NK-92 (cell line): ENCODE results near the gene TMEM167A.

Experiments used
- DNase-seq: peaks from one replicate; lab custom pipeline; 2025; ENCODE audit not compliant: unreplicated experiment; lab: John Stamatoyannopoulos, UW

Gene TMEM167A, protein sequence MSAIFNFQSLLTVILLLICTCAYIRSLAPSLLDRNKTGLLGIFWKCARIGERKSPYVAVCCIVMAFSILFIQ

DNA sequence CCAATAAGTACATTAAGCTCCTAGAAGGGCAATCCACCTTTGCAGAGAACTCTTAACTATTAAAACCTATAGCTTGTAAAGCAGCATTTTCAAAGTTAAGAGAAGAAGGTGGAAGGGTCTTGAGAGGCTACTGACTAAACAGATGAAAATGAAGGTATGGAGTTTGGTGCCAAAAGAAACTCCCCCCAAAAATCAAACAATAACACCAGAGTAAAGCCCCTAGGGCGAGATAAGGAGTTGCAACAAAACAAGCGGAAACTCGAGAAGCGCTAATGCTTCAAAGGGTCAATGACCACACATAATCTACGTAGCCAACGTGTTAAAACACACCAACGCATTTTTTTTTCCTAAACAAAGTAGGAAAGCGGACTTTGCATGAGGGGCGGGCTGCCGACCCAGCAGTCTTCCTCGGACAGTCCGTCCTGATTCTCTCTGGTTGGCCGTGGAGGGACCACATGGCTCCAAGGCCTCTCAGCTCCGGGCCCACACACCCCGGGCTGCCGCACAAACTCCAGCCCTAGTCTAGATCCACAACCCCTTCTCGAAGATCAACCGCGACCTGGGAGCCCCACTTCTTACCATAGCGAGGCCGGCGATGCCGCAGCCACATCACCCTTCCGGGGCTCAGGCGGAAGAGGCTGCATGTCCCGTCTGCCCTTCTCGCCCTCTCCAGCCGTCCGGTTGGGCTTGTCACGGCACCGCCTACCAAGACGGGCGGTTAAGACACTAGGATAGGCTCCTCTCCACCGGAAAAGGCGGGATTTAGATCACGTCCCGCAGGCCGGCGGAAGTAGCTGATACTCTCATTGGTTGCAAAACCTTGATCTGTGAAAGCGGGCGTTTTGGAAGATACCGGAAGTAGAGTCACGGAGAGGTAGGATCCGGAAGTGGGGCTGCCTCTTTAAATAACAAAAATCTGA, at the start of gene TMEM167A, which contains the start of gene XRCC4:
TMEM167A (minus strand) TSS at position 653 of the 920 bp plus-strand sequence; CDS start at position 582, 71 bp downstream.
XRCC4 (plus strand) TSS at position 806 of the 920 bp plus-strand sequence. CDS start 27,373 bp downstream, outside the sequence.
- DNase-seq, result peak; percentile 75

DNA sequence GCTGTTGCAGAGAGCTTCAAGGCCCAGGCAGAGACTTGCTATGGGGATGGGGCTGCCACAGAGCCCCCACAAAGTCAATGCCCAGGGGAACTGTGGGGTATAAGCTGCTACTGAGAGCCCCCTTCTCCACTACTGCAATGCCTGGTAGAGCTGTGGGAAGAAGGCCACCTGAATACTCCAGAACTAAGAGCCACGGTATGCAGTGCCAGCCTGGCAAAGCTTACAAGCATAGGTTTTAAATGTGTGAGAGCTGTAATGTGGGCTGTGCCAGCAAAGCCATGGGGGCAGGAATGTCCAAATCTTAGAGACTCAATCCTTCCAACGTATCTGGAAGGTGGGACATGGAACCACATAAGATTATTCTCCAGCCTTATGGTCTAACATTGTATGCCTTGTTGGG, 49.3 kb upstream of the TMEM167A start:
- no peak for DNase-seq

DNA sequence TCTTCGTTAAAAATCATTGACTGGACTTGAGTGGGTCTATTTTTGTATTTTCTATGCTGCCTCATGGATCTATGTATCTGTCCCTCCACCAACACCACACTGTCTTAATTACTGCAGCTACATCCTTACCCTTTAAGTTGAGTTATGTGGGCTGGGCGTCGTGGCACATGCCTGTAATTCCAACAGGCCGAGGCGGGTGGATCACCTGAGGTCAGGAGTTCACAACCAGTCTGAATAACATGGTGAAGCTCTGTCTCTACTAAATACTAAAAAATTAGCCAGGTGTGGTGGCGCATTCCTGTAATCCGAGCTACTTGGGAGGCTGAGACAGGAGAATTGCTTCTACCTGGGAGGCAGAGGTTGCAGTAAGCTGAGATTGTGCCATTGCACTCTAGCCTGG, 48.4 kb upstream of the TMEM167A start:
- DNase-seq, result no peak

DNA sequence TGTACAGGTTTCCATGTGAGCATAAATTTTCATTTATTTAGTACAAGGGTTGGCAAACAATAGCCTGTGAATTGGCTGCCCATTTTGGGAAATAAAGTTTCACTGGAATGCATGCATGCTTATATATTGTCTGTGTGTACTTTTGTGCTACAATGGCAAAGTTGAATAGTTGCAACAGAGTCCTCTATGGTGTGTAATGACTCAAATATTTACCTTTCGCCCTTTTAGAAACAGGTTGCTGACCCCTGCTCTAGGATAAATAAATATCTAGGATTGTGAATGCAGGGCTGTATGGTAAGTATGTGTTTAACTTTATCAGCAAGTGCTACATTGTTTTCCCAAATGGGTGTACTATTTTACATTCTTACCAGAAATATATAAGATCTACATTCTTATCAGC, 47.4 kb upstream of the TMEM167A start:
- DNase-seq, result no peak

DNA sequence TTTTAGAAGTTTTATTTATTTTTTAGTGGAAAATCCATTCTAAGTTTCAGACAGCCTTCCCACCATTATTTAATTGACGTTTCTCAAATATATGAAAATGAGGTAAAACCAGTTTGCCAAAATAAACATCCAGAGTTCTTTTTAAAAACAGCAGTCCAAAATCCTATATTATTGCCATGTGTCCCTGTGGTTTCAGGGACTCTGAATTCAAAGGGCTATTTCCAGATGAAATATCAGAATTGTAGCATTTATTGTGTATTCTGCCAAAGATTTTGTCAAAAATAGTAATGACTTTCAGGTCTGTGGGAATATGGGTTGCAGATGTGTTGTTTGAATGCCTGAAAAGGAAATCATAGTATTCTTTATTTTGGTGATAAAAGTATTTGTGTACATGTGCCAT, 41.8 kb upstream of the TMEM167A start:
- DNase-seq, result no peak

DNA sequence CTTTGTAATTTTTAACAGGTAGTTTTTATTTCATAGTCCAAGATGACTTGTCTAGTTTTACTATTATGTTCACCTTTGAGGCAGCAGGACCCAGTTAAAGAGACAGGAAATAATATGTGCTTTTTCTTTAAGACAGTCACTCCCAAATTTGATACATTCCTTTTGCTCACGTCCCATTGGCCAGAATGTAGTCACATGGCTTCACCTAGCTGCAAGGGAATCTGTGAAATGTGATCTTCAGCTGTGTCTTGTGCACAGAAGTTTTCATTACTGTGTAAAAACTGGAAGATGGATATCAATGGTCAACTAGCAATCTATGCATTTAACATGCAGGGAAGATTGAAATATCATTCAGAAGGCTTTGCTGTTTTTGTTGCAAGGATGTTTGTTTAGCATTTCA, 41.3 kb upstream of the TMEM167A start:
- DNase-seq, result no peak

DNA sequence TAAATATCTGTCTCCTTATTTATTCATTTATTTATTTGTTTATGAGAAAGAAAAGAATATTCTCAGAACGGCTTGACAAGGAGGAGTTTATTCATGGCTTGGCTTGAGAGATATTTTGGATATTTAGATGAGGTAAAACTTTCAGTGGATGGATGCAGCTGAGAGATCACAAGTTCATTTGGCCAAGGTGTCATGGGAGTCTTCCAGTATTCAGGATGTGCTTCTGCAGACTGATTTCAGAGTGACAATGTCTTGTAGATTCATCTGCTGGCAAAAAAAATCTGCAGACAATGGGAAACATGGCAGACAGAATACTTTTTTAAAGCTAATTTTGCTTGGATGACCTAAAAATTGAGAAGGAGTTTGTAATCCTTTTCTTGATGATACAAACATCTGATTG, 38.6 kb upstream of the TMEM167A start:
- no peak for DNase-seq

DNA sequence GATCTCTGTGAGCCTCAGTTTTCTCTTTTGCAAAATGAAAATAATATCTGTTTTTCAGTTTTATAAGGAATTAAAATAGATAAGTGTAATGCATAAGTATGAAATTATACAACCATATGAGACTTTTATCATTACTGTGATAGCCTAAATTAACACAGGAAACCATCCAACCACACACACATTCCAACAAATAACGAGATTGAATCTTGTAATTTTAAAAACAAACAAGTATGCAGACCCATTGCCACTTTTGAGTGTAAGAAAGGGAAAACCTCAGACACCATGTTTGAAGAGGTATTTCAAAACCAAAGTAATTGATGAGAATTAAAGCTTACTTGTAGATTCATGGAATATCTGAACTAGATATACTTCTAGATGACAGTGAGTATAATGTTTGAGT, 32.2 kb upstream of the TMEM167A start:
- no peak for DNase-seq

DNA sequence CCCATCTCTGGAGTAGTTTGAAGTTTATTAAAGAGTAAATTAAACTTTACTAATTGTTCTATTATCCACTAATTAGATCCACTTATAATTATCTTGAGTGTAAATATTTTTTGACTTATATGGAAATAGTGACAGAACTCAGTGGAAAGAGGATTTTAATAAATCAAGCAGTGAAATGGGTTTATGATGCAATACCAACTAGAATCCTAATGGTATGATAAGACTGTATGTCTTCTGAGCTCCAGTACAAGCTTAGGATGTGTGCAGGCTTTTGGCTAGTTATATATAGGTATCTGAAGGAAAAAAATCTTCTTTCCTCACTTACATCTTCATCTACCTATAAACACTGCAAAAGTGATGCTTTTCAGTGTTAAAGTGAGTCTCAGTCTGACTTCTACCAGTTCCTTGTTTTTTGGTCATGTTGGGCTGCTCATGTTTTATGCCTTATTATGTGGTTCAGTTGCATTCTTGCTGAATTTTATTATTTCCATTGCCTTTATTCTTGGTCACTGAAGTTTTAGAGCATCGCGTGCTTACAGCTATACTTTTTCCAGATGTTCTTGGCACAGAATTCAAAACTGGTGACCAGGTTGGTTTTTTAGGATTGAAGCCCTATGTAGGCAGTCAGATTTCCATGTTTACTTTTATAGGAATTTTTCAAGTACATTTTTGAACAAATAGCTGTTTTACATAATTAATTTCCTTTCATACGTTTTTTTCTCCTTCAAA, 30.7 kb upstream of the TMEM167A start:
- DNase-seq, result no peak

DNA sequence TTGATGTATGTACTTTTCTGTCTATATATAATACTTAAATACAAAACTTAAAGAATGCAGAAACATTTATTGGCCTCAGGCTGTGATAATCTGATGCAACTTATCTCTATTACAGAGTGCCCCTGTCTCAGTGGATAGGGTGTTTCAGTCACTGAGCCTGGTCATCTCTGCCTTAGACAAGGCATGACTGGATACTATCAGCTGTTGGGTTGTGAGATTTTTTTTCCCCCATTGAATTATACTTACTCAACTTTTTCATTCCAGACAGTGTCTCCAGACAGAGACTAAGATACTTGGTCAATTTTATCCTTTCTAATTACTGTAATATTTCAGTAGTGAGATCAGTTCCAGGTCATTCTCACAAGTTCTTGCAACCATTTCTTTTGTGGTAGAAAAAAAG, 26.8 kb upstream of the TMEM167A start:
- no peak for DNase-seq

DNA sequence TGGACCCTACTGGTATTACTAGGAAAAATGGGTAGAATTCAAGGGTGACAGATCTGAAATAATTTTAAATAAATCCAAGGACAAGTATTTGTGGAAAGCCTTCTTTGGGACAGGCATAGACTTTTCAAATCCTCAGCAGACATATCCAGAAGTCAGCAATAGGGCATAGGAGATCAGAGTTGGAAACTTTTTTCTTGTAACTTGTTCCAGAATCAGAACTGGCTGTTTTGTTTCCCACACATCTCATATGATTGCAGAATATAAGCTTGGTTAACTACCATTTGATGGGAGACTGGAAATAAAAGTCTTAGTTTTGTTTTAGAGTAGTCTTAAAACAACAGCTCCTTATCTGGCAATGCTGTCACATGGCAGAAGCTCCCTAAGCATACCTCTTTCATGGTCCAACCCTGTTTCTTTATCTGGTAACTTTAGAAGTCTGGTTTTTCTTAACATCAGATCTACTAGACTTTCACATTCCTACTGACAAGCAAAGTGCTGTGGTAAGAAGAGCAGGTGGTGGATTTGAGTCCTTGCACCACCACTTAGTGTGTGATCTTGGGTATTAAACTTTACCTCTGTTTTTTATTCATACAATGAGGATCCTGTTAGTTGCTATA, 25.3 kb upstream of the TMEM167A start:
- no peak for DNase-seq

DNA sequence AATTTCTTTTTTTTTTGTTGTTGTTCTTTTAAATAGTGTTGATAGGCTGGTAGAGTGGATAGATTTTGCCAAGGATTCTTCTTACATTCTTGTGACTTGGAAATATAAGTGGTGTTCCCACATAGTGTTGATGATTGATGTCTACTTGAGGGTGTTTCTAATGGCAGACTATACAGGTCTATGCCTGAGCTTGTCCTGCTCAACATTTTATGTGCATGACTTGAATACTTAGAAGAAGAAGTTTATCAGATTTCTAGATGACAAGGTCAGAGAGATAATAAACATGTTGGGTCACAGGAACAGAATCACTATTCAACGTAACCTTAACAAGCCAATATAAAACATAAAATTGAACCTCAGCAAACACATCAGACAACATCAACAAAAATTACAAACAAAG, 24.3 kb upstream of the TMEM167A start:
- no peak for DNase-seq

DNA sequence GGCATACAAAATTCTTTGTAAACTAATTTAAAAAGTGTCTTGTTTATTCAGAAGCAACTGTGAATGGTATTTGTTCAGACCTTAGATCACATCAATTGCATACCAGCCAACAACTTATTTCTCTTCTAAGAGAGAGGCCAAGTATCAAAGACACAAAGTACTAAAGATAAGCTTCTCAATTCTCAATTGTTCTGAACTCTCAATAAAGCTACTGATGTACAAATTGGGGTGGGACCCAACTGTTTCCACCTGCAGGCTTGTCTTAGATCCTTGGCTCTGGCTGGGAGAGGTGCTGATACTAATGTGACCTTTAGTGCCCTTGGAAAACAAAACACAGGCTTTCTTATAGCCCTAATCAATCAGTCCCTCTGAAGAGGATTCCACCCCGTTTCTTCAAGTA, 22.3 kb upstream of the TMEM167A start:
- DNase-seq, result no peak

DNA sequence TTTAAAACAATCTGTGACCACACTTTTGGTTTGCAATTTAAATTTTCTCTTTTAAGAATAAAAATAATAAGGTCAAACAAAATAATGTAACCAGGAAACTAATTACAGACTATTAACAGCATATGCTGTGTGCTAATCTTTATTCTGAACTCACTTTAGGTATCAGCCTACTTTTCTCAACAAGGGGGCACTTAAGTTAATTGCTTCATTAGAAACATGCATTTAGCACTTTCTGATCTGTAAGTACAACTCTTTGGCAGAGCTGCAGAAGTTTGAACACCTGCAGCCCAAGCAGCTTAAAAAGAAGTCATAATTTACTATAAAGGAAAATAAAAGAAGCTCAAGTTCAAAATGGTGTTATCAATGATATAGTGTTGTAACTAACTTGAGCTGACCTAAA, 21.8 kb upstream of the TMEM167A start:
- no peak for DNase-seq

DNA sequence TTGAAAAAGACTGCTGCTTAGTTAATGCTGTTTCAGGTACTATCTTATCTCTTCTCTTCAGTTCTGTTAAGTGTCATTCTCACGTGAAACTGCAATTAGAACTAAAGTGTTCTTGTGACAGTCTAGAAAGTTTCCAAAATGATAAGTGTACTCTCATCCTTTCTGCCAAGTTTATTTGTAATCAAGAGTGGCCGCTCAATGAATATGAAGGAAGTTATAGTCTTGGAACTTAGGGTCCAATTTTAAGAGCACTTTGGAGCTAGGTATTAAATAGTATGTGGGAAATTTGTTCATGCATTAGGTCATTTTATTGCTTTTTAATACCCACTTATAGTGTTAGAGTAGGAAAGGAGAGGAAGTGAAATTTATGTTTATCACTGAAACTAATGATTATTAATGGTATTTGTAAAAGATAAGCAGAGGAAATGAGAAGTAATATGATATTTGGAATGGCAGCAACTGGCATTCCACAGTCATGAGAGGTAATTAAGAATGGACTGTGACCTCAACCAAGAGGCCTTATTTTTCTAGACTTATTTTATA, 20.6 kb upstream of the TMEM167A start:
- DNase-seq, result no peak

DNA sequence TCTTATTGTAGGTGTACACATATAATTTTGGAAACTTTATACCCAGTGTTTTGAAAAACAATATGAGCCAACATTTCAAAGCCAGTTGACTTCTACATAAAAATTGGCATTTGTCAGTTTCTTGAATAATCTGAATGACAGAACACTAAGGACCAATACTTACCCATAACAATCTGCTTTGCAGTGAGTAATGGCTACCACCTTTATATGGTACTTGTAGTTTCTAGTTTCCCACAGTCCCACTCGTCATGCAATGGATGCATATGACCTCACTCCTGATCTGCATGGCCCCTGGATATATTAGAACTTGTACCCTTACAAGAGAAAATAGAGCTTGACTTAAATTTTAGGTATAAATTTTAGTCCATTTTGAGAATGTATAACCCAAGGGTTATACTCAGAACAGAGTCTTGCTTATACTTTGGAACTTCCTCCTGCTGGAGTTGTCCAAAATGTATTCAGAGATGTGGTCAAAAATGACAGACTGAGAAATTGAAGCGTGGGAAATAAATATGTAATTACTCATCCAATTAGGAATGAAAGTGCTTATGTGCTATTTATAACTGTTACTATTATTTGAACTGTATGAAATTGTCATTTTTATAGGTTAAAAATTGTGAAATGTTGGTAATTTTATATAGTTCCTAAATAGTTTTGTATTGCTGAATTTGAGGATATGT, 19.6 kb upstream of the TMEM167A start:
- no peak for DNase-seq

DNA sequence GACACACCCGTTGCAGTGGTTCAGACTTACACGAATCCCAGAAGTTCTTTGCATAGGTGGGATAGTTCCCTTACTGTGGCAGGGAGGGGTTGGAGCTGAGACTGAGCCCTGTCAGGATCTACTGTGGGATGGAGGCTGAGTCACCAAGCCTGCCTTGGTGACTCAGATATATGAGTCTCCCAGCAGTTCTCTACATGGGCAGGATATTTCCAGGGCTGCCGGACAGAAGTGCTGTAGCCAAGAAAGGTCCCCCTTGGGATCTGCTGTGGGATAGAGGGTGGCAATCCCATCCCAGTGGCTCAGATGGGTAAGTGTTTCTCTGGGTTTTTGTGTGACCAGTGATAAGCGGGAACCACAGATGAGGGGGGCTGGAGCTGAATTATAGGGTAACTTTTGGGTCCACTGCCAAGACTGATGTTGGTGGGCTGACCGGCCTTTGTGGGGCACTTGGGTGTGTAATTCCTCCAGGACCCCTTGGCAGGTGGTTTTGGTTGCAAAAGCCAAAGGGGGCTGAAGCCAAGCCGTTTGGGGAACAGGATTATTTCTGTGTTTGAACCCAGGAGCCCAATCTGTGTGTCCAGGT, 18.9 kb upstream of the TMEM167A start:
- no peak for DNase-seq

DNA sequence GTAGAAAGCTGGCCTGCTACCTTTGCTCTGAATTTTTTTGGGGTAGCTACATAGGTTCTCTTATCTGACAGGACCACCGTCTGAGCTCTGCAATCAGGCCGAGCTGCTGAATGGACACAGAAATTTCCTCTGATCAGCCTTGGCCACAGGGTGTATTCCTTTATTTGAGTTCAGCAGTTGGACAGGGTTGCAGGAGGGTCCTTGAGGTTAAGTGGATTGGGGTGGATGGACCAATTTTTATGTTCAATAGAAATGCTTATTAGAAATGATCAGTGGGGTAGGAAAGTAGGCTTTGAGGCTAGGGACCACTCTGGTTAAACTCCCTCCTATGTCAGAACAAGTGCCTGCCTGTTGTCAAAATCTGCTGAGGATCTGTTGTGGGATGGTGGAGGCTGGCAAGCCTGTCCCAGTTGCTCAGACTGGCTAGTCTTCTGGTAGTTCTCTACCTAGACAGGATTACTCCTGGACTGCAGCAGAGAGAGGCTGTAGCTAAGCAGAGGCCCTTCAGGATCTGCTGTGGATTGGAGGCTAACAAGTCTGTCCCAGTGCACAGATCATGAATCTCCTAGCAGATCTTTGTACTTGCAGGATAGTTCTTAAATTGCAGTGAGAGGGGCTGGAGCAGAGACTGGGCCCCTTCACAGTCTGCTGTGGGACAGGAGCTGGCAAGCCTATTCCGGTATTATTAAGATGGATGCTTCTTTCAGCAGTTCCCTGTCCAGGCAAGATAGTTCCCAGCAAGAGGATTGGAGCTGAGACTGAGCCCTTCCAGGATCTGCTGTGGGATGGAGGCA, 18.2 kb upstream of the TMEM167A start:
- no peak for DNase-seq

DNA sequence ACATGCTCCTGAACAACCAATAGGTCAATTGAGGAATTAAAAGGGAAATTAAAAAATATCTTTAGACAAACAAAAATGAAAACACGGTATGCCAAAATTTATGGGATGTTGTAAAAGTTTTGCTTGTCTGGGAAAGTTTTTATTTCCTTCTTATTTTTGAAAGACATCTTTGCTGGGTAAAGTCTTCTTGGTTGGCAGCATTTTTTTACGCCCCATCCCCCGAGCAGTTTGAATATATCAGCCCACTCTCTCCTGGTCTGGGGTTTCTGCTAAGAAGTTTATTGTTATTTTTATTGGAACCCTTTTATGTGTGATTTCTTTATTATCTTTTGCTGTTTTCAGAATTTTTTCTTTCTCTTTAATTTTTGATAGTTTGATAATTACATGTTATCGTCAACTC, 16.5 kb upstream of the TMEM167A start:
- DNase-seq, result no peak

DNA sequence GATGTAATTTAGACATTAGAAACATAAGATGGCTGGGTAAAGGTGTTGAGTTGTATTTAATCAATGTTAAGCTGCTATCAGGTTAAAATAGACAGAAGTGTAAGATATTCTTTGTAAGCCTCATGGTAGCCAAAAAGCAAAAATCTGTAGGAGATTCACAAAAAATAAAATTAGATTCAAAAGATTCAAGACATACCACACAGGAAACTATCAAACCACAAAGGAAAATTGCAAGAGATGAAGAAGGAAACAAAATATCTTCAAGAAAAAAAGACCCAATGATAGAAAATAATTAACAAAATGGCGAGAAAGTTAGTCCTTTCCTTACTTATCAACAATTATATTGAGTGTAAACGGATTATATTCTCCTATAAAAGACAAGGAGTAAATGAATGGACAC, 15.4 kb upstream of the TMEM167A start:
- DNase-seq, result no peak
